SK-N-SH (cell line): ENCODE measurements around the gene HSD11B2.

Source experiments
- TCF12 ChIP-seq: IDR thresholded peaks from 2 replicates; pipeline ENCODE4 v1.4.0; 2012
- YY1 ChIP-seq: IDR thresholded peaks from 2 replicates; pipeline ENCODE4 v1.4.0; 2012; ENCODE audit warnings: low read depth, mild to moderate bottlenecking
- TF ChIP-seq, protein P1 (sequence below): IDR thresholded peaks from 2 replicates; pipeline ENCODE4; 2012
- TF ChIP-seq, protein P2 (sequence below): fragments of 200-600 bp; sonication (generic); IDR thresholded peaks from 2 replicates; pipeline ENCODE4 v1.6.1; 2017; ENCODE audit warnings: antibody characterized with exemption, mild to moderate bottlenecking, moderate library complexity
- TF ChIP-seq, protein P3 (sequence below): IDR thresholded peaks from 2 replicates; pipeline ENCODE4 v1.4.0; 2012; ENCODE audit warnings: low read depth, borderline replicate concordance

DNA sequence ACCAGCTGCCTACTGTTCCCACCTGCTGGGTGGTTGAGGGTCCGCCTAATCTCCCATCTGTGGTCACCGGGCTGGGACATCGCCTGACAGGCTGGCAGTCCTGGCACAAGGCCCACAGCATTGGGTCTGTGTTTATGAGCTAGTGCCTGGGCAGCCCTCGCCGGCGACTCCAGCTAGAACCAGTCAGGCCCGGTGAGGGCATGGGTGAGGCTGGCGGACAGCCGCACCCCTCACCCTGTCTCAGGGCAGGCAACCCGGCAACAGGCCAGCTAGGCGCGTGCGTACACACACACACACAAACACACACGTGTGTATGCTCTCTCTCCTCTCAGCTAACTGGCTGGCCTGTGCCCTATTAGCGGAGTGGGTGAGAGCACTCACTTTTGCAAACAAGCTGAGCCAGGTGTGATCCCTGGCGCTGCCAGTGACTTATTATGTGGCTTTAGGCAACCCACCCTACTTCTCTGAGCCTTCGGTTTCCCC is 10.4 kb downstream of the HSD11B2 start:
- TF ChIP-seq, protein P1, sequence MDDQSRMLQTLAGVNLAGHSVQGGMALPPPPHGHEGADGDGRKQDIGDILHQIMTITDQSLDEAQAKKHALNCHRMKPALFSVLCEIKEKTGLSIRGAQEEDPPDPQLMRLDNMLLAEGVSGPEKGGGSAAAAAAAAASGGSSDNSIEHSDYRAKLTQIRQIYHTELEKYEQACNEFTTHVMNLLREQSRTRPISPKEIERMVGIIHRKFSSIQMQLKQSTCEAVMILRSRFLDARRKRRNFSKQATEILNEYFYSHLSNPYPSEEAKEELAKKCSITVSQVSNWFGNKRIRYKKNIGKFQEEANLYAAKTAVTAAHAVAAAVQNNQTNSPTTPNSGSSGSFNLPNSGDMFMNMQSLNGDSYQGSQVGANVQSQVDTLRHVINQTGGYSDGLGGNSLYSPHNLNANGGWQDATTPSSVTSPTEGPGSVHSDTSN: no peak
- TF ChIP-seq, protein P2, sequence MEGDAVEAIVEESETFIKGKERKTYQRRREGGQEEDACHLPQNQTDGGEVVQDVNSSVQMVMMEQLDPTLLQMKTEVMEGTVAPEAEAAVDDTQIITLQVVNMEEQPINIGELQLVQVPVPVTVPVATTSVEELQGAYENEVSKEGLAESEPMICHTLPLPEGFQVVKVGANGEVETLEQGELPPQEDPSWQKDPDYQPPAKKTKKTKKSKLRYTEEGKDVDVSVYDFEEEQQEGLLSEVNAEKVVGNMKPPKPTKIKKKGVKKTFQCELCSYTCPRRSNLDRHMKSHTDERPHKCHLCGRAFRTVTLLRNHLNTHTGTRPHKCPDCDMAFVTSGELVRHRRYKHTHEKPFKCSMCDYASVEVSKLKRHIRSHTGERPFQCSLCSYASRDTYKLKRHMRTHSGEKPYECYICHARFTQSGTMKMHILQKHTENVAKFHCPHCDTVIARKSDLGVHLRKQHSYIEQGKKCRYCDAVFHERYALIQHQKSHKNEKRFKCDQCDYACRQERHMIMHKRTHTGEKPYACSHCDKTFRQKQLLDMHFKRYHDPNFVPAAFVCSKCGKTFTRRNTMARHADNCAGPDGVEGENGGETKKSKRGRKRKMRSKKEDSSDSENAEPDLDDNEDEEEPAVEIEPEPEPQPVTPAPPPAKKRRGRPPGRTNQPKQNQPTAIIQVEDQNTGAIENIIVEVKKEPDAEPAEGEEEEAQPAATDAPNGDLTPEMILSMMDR: no peak
- TF ChIP-seq TCF12: no peak
- TF ChIP-seq, protein P3, sequence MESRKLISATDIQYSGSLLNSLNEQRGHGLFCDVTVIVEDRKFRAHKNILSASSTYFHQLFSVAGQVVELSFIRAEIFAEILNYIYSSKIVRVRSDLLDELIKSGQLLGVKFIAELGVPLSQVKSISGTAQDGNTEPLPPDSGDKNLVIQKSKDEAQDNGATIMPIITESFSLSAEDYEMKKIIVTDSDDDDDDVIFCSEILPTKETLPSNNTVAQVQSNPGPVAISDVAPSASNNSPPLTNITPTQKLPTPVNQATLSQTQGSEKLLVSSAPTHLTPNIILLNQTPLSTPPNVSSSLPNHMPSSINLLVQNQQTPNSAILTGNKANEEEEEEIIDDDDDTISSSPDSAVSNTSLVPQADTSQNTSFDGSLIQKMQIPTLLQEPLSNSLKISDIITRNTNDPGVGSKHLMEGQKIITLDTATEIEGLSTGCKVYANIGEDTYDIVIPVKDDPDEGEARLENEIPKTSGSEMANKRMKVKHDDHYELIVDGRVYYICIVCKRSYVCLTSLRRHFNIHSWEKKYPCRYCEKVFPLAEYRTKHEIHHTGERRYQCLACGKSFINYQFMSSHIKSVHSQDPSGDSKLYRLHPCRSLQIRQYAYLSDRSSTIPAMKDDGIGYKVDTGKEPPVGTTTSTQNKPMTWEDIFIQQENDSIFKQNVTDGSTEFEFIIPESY: no peak
- no peak for TF ChIP-seq YY1
